Measurements from ENCODE around the gene HES4.
"Not testable (repeated sequence)": the region's sequence is repeated elsewhere in the genome, so short reads cannot be mapped to it uniquely, and the experiment has no call there.

The HES4 gene

DNA sequence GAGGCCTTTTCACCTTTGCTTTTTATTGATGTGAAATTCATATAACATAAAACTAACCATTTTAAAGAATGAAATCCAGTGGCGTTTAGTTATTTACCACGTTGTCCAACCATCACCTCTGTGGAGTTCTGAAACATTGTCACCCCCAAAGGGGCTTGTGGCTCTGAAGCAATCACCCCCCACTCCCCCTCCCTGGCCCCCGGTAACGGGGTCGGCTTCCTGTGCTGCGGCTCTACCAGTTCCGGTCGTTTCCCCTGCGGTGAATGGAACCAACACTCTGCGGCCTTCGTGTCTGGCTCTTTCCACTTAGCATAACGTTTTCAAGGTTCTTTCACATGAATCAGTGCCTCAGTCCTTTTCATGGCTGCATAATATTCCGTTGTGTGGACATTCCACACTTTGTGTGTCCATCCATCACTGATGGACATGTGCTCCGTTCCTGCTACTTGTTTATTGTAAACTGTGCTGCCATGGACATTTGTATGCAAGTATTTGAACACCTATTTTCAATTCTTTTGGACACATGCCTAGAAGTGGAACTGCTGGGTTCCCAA lies 11.6 kb upstream of the HES4 start:
- in situ Hi-C loops (cut with HindIII; ENCODE audit: low sequenced_read_pairs): no loop called here
- DNase-seq (ENCODE audit: low read depth): no peak
- TF ChIP-seq, protein P1, sequence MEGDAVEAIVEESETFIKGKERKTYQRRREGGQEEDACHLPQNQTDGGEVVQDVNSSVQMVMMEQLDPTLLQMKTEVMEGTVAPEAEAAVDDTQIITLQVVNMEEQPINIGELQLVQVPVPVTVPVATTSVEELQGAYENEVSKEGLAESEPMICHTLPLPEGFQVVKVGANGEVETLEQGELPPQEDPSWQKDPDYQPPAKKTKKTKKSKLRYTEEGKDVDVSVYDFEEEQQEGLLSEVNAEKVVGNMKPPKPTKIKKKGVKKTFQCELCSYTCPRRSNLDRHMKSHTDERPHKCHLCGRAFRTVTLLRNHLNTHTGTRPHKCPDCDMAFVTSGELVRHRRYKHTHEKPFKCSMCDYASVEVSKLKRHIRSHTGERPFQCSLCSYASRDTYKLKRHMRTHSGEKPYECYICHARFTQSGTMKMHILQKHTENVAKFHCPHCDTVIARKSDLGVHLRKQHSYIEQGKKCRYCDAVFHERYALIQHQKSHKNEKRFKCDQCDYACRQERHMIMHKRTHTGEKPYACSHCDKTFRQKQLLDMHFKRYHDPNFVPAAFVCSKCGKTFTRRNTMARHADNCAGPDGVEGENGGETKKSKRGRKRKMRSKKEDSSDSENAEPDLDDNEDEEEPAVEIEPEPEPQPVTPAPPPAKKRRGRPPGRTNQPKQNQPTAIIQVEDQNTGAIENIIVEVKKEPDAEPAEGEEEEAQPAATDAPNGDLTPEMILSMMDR (IDR thresholded peaks at IDR 0.05; ENCODE audit: low read depth, low read length, missing control alignments): no peak
- H3K4me3 ChIP-seq (ENCODE audit: low read depth, low read length): no peak overlapping the region

DNA sequence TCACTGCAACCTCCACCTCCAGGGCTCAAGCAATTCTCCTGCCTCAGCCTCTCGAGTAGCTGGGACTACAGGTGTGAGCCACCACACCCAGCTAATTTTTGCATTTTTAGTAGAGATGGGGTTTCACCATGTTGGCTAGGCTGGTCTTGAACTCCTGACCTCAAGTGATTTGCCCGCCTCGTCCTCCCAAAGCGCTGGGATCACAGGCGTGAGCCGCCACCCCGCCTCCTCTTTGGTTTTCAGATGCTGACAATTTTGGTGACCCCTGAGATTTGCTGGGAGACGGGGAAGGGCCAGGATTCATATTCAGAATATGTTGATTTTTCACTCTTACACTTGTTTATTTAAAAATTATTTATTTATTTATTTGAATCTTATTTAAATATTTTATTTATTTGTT lies 10.2 kb upstream of the HES4 start:
- H3K4me3 ChIP-seq (ENCODE audit: low read depth, low read length); DNase-seq (ENCODE audit: low read depth); in situ Hi-C loops (cut with HindIII; ENCODE audit: low sequenced_read_pairs): not testable (repeated sequence)

DNA sequence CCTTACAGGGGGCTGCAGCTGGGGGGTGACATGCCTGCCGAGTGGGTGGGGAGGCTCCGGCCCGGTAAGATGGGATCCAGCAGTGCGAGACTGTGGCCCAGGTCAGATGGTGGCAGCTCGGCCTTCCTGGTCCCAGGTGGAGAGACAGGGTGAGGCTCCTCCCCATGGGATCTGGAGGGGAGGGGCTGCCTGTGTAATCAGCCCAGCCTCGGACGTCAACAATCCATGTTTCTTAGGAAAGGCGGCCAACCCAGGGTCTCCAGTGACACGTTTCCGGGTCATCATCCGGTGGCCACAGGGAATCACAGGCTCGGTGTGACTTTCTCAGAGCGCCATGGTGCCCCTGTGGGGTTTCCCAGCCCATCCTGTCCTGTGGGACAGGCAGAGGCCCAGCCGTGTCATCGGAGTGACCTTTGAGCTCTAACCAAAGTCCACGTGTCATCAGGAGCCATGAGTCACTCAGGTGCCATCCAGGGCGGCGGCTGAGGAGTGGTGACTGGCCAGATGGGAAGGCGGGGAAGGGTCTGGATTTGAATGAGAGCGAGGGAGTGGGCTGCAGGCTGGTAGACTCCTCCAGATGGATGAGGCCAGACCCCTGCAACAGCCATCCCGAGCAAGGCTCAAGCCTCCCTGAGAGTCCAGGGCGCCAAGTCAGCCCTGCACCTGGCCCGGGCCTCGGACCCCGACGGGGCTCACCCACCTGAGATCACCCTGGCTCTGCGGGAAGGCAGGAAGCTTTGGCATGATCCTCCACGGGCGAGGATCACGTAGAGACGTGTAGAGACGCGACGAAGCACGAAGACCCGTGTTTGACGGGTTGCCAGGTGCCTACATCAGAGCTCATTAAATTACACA lies 6.6 kb upstream of the HES4 start:
- no peak overlapping the region for H3K4me3 ChIP-seq (ENCODE audit: low read depth, low read length)
- no peak for DNase-seq (ENCODE audit: low read depth)
- TF ChIP-seq, protein P1 (IDR thresholded peaks at IDR 0.05; ENCODE audit: low read depth, low read length, missing control alignments): no peak
- in situ Hi-C loops (cut with HindIII; ENCODE audit: low sequenced_read_pairs): no loop called here

DNA sequence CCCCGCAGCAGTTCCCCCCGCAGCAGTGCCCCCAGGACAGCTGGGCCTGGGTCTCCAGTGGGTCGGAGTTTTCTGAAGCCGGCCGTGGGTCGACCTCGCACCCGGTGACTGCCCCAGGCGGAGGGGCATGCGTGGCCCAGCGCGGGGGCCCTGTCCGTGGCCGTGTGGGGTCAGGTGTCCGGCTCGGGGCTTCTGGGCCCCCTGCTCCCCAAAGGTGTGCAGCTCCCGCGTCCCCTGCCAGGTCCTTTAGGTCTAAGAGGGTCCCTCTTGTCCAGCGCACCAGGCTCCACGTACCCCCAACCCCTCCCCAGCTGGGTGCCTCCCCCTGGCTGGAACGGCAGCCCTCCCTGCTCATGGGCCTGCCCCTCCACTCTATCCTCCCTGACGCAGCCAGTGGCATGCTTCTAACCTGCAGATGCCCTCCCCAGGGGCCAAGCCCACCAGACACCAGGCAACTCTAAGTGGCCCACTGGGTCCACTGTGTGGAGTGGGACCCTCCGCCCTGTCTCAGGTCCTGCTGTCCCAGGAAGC lies 5.9 kb upstream of the HES4 start:
- H3K4me3 ChIP-seq (ENCODE audit: low read depth, low read length): no peak overlapping the region
- in situ Hi-C loops (cut with HindIII; ENCODE audit: low sequenced_read_pairs): no loop called here
- TF ChIP-seq, protein P1 (IDR thresholded peaks at IDR 0.05; ENCODE audit: low read depth, low read length, missing control alignments): no peak
- no peak for DNase-seq (ENCODE audit: low read depth)

DNA sequence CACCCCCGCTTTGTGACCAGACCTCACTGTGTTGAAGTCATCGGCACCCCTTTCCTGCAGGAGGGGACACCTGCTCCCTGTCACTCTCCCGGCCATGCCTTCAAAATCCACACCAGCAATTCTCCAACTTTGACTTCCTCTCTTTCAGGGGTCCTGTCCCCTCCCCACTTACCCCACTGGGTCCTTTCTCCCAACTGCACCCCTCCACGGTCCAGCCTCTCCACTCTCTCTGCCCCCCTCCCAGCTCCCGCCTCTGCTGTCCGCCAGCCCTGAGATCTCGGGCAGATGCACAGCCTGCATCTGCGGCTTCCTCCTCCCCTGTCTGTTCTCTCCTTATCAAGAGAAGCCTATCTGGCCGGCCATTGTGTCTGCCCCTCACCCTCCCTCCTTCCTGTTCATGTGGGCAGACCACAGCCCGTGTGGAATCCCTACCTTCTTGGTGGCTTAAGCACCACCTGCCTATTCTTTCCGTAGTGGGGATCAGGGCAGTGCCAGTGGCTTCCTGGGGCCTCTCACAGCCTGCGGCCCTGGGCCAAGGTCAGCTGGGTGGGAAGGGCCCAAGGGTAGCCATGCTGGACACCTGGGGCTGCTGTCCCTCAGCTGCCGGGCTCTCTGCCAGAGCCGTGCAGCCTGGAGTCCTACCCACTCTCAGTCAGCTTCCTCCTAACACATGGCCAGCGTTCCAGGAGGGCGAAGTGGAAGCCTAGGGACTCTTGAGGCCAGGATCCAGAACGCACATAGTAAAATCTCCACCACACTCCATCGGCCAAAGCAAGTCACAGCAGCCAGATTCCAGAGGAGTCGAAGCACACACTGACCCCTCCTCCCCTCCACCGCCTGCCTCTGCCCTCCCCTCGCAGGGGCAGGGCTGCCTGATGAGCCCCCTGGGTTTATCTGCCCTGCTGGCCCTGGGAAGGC lies 5.1 kb upstream of the HES4 start:
- in situ Hi-C loops (cut with HindIII; ENCODE audit: low sequenced_read_pairs): no loop called here
- no peak overlapping the region for H3K4me3 ChIP-seq (ENCODE audit: low read depth, low read length)
- TF ChIP-seq, protein P1 (IDR thresholded peaks at IDR 0.05; ENCODE audit: low read depth, low read length, missing control alignments): no peak
- DNase-seq (ENCODE audit: low read depth): no peak

DNA sequence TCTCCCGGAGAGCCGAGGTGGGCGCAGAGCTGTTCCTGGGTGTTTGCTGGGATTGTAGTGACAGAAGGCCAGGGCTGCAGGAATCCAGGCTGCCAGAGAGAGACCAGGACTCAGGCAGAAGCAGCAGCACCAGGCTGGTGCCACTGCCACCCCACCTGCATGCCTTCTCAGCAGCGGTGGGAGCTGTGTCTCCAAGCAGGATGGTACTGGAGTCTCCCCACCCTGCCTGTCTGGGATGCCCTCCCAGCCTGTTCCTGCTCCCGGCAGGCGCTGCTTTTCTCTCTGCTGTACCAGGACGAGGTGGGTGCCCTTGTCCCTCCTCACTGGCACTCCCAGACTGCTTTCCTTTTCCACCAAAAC lies 4.5 kb upstream of the HES4 start:
- no peak for DNase-seq (ENCODE audit: low read depth)
- H3K4me3 ChIP-seq (ENCODE audit: low read depth, low read length): no peak overlapping the region
- TF ChIP-seq, protein P1 (IDR thresholded peaks at IDR 0.05; ENCODE audit: low read depth, low read length, missing control alignments): no peak
- in situ Hi-C loops (cut with HindIII; ENCODE audit: low sequenced_read_pairs): no loop called here

All from astrocyte of the cerebellum (primary cell).